ENCODE data around the gene SULT4A1.

- no peak for TF ChIP-seq EZH2 (IDR thresholded peaks at IDR 0.05; ENCODE audit: low read depth, unreplicated experiment)
- no peak for TF ChIP-seq CTCF (conservative IDR thresholded peaks at IDR 0.05; ENCODE audit: low read depth in 2 of 2)
- TF ChIP-seq REST (IDR thresholded peaks at IDR 0.05; ENCODE audit: unreplicated experiment): no peak
- TF ChIP-seq EZH2phosphoT487 (IDR thresholded peaks at IDR 0.05; ENCODE audit: unreplicated experiment): no peak
- TF ChIP-seq POLR2AphosphoS5 (IDR thresholded peaks at IDR 0.05; ENCODE audit: low read depth): no peak
- no peak for TF ChIP-seq NANOG (IDR thresholded peaks at IDR 0.05; ENCODE audit: borderline replicate concordance)
- TF ChIP-seq ZNF114 (CRISPR knock-in tag; IDR thresholded peaks at IDR 0.05): no peak
- TF ChIP-seq STAT1 (IDR thresholded peaks at IDR 0.05; ENCODE audit: unreplicated experiment): no peak
- no peak for TF ChIP-seq CREB1 (CRISPR knock-in tag; IDR thresholded peaks at IDR 0.05; ENCODE audit: low read depth)
- no peak for TF ChIP-seq ZNF462 (CRISPR knock-in tag; IDR thresholded peaks at IDR 0.05)
- no peak for TF ChIP-seq ETS1 (IDR thresholded peaks at IDR 0.05)
- no peak for TF ChIP-seq JUNB (IDR thresholded peaks at IDR 0.05; ENCODE audit: unreplicated experiment)
- TF ChIP-seq ZNF331 (CRISPR knock-in tag; IDR thresholded peaks at IDR 0.05; ENCODE audit: low read depth): no peak
Observed at GRCh38 chr22:43844560-43845545, 17.5 kb downstream of the SULT4A1 start.

All from GM23338 (cell line).